Calu3 (cell line): ENCODE measurements around the gene GNG12. TPM values are rescaled to one million over a fixed set of nuclear protein-coding genes. Genes with fewer than 3 reads are reported as not detected.

ENCODE experiments used
- BruUV-seq: library from RNA; stranded (reverse); fragments of 400-500 nt; replicated peaks from 2 replicates; lab custom pipeline; 2021; lab: Mats Ljungman, UMichigan
- CTCF ChIA-PET: fragments of 300-600 bp; sonication (Branson Sonifier 250); formaldehyde crosslinking; loops from one replicate; lab custom pipeline; 2022; ENCODE audit warnings: antibody characterized with exemption; lab: Charles Lee
- DNase-seq: peaks from one replicate; pipeline ENCODE4 v3.0.0; 2022
- H3K27ac Mint-ChIP-seq: one replicate; pipeline ENCODE4 v1.8.0; 2022; ENCODE audit warnings: mixed read lengths; ENCODE audit not compliant: unreplicated experiment
- H3K27me3 Mint-ChIP-seq: one replicate; pipeline ENCODE4 v1.8.0; 2022; ENCODE audit warnings: mixed read lengths; ENCODE audit not compliant: unreplicated experiment
- H3K36me3 Mint-ChIP-seq: one replicate; pipeline ENCODE4 v1.8.0; 2022; ENCODE audit warnings: mild to moderate bottlenecking, moderate library complexity, mixed read lengths; ENCODE audit not compliant: insufficient read depth, unreplicated experiment
- H3K4me1 Mint-ChIP-seq: one replicate; pipeline ENCODE4 v1.8.0; 2022; ENCODE audit warnings: mild to moderate bottlenecking, low read depth, mixed read lengths; ENCODE audit not compliant: unreplicated experiment
- H3K4me3 Mint-ChIP-seq: one replicate; pipeline ENCODE4 v1.8.0; 2022; ENCODE audit warnings: mild to moderate bottlenecking, low read depth, moderate library complexity, mixed read lengths; ENCODE audit not compliant: unreplicated experiment
- H3K9me3 Mint-ChIP-seq: one replicate; pipeline ENCODE4 v1.8.0; 2022; ENCODE audit warnings: low read depth, mixed read lengths; ENCODE audit not compliant: unreplicated experiment
- CTCF ChIP-seq: fragments of 200-600 bp; IDR thresholded peaks from one replicate; pipeline ENCODE4 v1.8.0; 2022; ENCODE audit warnings: antibody characterized with exemption; ENCODE audit not compliant: unreplicated experiment
- intact Hi-C: fragments of 100-400 bp; cut with micrococcal nuclease; formaldehyde crosslinking; loops from one replicate; pipeline ENCODE4 v1.10.0; 2022; ENCODE audit not compliant: unreplicated experiment
- total RNA-seq: library from RNA; stranded (reverse); gene quantifications from 2 replicates; pipeline ENCODE4 v1.2.3, GENCODE V29; 2022

The GNG12 gene
- total RNA-seq, 1 experiment from 2014 or later = 85.6 TPM

GRCh38 chr1:67761730-67762129 is 71.5 kb downstream of the GNG12 start:
- Mint-ChIP-seq H3K36me3 (peaks cover 5% of the 10 kb centered on the region), H3K27me3 (no peaks in the 10 kb centered on the region), H3K9me3 (no peaks in the 10 kb centered on the region), H3K4me1 (peaks cover 42% of the 10 kb centered on the region), H3K27ac (no peak overlapping the region), H3K4me3 (no peak overlapping the region)
- intact Hi-C loops = no loop called here
- CTCF ChIA-PET = interaction anchor here (1.6 kb wide), 1 partner anchor 24 kb away, joined by 4 read pairs; no protein-coding TSS in a partner anchor
- no peak for TF ChIP-seq CTCF
- no peak for DNase-seq
- BruUV-seq = no TSS peak

- no peak overlapping the region for H3K4me3 Mint-ChIP-seq
- peaks cover 5% of the 10 kb centered on the region for H3K36me3 Mint-ChIP-seq
- H3K27ac Mint-ChIP-seq = no peak overlapping the region
- no TSS peak for BruUV-seq
- no peak for TF ChIP-seq CTCF
- CTCF ChIA-PET = interaction anchor here (1.6 to 2.1 kb wide), 5 partner anchors 23 to 227 kb away, joined by 4 to 48 read pairs (median 7); no protein-coding TSS in a partner anchor
- intact Hi-C loops = no loop called here
- no peaks in the 10 kb centered on the region for H3K9me3 Mint-ChIP-seq
- peaks cover 38% of the 10 kb centered on the region for H3K4me1 Mint-ChIP-seq
- H3K27me3 Mint-ChIP-seq = no peaks in the 10 kb centered on the region
- DNase-seq = no peak
Measured at GRCh38 chr1:67761091-67761490, 72.2 kb downstream of the GNG12 start.

GRCh38 chr1:67760030-67760821 is 73.0 kb downstream of the GNG12 start:
- H3K27me3 Mint-ChIP-seq = no peaks in the 10 kb centered on the region
- H3K4me3 Mint-ChIP-seq = no peak overlapping the region
- no TSS peak for BruUV-seq
- H3K27ac Mint-ChIP-seq = no peak overlapping the region
- peaks cover 5% of the 10 kb centered on the region for H3K36me3 Mint-ChIP-seq
- peak; percentile 53 for TF ChIP-seq CTCF
- no peaks in the 10 kb centered on the region for H3K9me3 Mint-ChIP-seq
- intact Hi-C loops = loop anchor here (1.0 kb wide), 2 partner anchors 199 to 225 kb away; no protein-coding TSS in a partner anchor
- CTCF ChIA-PET = interaction anchor here (0.6 to 2.1 kb wide), 20 partner anchors 11 to 226 kb away, joined by 3 to 48 read pairs (median 5); partner anchors contain the start of gene GADD45A
- peaks cover 39% of the 10 kb centered on the region for H3K4me1 Mint-ChIP-seq
- peak; percentile 67 for DNase-seq

DNA sequence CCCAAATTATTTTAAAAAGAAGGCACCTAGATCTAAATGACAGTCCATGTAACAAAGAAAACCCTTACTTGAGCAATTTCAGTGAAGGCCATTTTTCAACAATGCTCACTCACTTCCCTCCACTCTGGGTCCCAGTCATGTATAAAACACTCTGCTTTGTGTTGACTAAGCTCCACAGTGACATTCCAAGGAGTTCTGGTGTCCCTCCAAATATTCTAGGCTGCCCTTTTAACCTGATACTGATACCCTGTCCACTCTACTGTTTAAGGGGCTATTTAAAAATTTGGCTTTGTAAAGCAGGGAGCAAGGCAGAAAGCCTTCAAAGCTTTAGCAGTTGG is 73.6 kb downstream of the GNG12 start:
- no peak overlapping the region for H3K4me3 Mint-ChIP-seq
- intact Hi-C loops = loop anchor here (1.0 kb wide), 2 partner anchors 198 to 224 kb away; no protein-coding TSS in a partner anchor
- CTCF ChIA-PET = interaction anchor here (0.7 to 2.1 kb wide), 17 partner anchors 12 to 226 kb away, joined by 3 to 48 read pairs (median 6); partner anchors contain the start of gene GADD45A
- DNase-seq = no peak
- TF ChIP-seq CTCF = no peak
- peaks cover 42% of the 10 kb centered on the region for H3K4me1 Mint-ChIP-seq
- H3K27ac Mint-ChIP-seq = no peak overlapping the region
- no TSS peak for BruUV-seq
- no peaks in the 10 kb centered on the region for H3K9me3 Mint-ChIP-seq
- H3K36me3 Mint-ChIP-seq = peaks cover 9% of the 10 kb centered on the region
- no peaks in the 10 kb centered on the region for H3K27me3 Mint-ChIP-seq
